HFF-Myc (cell line): ENCODE measurements around the gene ZNF524.
A peak's percentile ranks its signal among the peaks of the same experiment; 100 is the strongest.

ENCODE experiments used
- DNase-seq: peaks from one replicate; pipeline ENCODE4 v3.0.0-alpha.2; 2011; ENCODE audit warnings: low read depth; ENCODE audit errors: extremely low read depth
- H3K4me3 ChIP-seq: replicated peaks from 2 replicates; pipeline ENCODE4 v1.5.1; 2011; ENCODE audit warnings: low read depth, mild to moderate bottlenecking, control low read depth, low read length
- TF ChIP-seq, protein P1 (sequence below): IDR thresholded peaks from 2 replicates; pipeline ENCODE4 v1.5.1; 2012; ENCODE audit warnings: mild to moderate bottlenecking, low read depth, low read length, control low read depth; ENCODE audit errors: missing control alignments

The ZNF524 gene

DNA sequence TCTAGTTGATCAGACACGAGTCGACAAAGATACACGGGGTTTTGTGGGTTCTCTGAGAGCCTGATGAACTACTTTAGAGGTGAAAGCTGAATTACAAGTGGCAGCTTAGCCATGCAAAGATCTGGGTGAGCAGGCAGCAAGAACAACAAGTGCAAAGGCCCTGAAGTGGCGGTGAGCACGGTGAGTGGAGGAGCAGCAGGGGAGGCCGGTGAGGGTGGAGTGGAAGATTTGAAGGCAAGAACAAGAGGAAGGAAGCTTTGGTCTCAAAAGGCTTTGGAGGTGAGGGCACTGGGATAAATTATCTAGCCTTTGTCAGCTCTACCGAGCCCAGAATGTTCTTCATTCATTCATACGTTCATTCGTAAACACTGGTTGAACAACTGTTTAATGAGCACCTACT is 6.7 kb downstream of the ZNF524 start:
- no peak for DNase-seq
- peak overlapping the region; percentile 92 for H3K4me3 ChIP-seq

DNA sequence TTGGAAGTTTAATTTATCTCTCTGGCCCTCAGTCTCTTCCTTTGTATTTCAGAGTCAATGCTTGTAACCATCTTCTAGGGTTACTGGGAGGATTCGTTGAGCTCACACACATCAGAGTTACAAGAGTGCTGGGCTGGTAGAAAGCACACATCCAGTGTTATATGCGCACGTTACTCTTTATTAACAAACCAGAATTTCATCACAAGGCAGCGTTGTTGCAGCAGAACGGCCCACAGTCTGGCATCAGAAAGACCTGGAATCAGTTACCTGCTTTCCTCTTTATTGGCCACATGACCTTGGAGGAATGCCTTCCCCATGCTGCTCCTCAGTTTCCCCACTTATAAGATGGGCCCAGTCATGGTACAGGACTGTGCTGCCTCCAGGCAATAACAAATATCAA is 9.2 kb downstream of the ZNF524 start:
- no peak overlapping the region for H3K4me3 ChIP-seq
- no peak for DNase-seq
- TF ChIP-seq, protein P1, sequence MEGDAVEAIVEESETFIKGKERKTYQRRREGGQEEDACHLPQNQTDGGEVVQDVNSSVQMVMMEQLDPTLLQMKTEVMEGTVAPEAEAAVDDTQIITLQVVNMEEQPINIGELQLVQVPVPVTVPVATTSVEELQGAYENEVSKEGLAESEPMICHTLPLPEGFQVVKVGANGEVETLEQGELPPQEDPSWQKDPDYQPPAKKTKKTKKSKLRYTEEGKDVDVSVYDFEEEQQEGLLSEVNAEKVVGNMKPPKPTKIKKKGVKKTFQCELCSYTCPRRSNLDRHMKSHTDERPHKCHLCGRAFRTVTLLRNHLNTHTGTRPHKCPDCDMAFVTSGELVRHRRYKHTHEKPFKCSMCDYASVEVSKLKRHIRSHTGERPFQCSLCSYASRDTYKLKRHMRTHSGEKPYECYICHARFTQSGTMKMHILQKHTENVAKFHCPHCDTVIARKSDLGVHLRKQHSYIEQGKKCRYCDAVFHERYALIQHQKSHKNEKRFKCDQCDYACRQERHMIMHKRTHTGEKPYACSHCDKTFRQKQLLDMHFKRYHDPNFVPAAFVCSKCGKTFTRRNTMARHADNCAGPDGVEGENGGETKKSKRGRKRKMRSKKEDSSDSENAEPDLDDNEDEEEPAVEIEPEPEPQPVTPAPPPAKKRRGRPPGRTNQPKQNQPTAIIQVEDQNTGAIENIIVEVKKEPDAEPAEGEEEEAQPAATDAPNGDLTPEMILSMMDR, result no peak

More for the DNA sequence above, 6.7 kb downstream of the ZNF524 start:
- TF ChIP-seq, protein P1, result no peak

DNA sequence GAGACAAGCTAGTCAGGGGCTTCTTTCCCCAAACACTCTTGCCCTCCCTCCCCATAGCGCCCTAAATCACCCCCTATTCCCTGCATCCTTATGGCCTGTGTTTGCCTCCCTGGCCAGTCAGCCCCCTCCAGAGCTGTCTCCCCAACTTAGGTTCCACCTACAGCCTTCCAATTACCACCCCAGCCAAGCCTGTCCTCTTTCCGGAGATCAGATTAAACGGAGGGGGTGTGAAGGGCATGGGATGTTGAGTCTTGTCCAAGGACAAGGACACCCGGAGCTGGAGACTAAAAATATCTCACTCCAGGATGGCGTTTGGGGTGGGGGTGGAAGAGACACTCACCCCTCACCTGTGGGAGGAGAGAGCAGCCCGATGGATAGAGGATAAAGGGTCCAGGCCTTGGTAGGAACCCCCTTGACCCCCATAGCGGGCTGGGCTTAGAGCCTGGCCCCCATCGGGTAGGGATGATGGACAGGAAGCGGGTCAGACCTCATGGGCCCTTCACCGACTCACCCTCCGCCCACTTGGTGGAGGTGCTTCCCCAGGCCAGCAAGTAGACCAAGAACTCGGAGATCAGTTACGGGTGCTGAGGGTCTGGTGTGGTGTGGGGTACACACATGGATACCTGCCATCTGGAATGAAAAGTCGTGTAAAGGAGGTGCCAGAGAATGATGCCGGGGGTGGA is 11.4 kb downstream of the ZNF524 start:
- H3K4me3 ChIP-seq, result no peak overlapping the region
- DNase-seq, result no peak
- TF ChIP-seq, protein P1, result no peak

DNA sequence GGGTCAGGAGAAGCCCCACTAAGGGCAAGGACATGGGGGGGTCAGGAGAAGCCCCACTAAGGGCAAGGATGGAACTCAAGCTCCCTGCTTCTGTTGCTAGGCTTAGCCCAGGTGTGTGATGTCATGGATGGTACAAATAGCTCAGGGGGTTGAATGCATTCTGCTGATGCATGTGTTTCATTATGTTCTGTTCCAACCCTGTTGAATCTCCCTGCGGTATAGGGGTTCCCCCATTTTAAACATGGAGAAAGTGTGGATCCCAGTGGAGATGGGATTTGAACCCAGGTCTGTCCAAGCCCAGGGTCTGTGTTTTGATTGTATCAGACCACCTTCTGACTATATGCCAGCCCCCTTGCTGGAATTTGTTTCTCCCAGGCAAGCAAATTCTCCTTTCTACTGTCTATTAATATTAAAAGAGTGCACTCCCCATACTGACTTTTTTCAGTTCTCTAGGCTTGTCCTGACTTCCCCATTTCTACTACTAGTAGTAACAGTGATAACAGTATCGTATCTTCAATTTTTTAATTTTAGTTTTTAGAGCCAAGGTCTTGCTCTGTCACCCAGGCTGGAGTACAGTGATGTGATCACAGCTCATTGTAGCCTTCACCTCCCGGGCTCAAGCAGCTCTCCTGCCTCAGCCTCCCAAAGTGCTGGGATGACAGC is 12.0 kb downstream of the ZNF524 start:
- no peak overlapping the region for H3K4me3 ChIP-seq
- TF ChIP-seq, protein P1, result no peak
- no peak for DNase-seq

DNA sequence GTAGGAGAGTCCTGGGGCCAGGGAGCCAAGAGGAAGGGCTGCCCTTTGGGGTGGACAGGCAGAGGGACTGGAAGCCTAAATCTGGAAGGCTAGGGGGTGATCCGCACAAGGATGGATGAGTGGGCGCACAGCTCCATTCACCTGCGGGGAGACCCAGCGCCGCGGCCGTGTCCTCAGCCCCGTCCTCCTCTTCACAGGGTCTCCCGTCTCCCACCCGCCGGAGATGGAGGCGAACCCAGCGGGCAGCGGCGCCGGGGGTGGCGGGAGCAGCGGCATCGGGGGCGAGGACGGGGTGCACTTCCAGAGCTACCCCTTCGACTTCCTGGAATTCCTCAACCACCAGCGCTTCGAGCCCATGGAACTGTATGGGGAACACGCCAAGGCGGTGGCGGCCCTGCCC is 13.3 kb downstream of the ZNF524 start:
- TF ChIP-seq, protein P1, result no peak
- no peak overlapping the region for H3K4me3 ChIP-seq
- no peak for DNase-seq

DNA sequence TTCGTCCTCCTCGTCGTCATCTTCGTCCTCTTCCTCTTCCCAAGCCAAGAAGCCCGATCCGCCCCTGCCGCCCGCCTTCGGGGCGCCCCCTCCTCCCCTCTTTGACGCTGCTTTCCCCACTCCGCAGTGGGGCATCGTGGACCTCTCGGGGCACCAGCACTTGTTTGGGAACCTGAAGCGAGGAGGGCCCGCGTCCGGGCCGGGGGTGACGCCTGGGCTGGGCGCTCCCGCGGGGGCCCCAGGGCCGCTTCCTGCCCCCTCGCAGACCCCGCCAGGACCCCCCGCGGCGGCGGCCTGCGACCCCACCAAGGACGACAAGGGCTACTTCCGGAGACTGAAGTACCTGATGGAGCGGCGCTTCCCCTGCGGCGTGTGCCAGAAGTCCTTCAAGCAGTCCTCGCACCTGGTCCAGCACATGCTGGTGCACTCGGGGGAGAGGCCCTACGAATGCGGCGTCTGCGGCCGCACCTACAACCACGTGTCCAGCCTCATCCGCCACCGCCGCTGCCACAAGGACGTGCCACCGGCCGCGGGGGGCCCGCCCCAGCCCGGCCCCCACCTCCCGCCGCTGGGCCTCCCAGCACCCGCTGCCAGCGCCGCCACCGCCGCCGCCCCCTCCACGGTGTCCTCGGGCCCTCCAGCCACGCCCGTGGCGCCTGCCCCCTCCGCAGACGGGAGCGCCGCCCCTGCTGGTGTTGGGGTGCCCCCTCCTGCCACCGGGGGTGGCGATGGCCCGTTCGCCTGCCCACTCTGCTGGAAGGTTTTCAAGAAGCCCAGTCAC is 14.0 kb downstream of the ZNF524 start:
- TF ChIP-seq, protein P1, result no peak
- DNase-seq, result no peak
- H3K4me3 ChIP-seq, result no peak overlapping the region
